IPS-15b (cell line): ENCODE measurements around the gene CRAMP1.

ENCODE experiments used
- H3K27me3 ChIP-seq: one replicate; pipeline ENCODE4 v1.6.1; 2013; ENCODE audit warnings: low read length; ENCODE audit not compliant: control insufficient read depth, insufficient read depth
- H3K36me3 ChIP-seq: one replicate; pipeline ENCODE4 v1.6.1; 2013; ENCODE audit warnings: low read length; ENCODE audit not compliant: control insufficient read depth, insufficient read depth
- H3K4me1 ChIP-seq: one replicate; pipeline ENCODE4 v1.6.1; 2013; ENCODE audit warnings: mild to moderate bottlenecking, low read length; ENCODE audit not compliant: control insufficient read depth, insufficient read depth
- H3K4me3 ChIP-seq: one replicate; pipeline ENCODE4 v1.5.1; 2013; ENCODE audit warnings: low read depth, low read length
- H3K9ac ChIP-seq: one replicate; pipeline ENCODE4 v1.6.1; 2013; ENCODE audit warnings: low read depth, mild to moderate bottlenecking, low read length
- H3K9me3 ChIP-seq: one replicate; pipeline ENCODE4 v1.6.1; 2013; ENCODE audit warnings: mild to moderate bottlenecking, low read length; ENCODE audit not compliant: control insufficient read depth, insufficient read depth

Gene CRAMP1

DNA sequence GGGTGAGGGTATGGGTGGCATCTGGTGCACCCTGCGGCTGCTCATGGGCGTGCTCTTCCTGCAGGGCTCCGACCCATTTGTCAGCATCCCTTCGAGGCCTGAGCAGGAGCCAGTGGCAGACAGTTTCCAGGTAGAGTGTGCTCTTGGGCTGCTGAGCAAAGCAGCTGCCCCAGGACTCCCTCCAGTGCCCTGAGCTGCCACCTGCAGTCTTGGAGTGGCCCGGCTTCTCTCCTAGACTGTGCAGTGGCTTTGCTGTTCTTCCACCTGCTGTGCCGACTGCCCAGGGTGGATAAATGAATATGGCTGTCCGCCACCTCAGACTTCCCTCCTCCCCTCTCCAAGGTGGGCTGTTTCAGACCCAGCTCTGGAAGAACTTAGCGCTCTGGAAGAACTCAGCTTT lies 55.1 kb downstream of the CRAMP1 start:
- Histone ChIP-seq H3K27me3 (no peaks in the 10 kb centered on the region), H3K9me3 (no peaks in the 10 kb centered on the region), H3K4me3 (no peak overlapping the region), H3K36me3 (peaks cover 66% of the 10 kb centered on the region), H3K4me1 (no peaks in the 10 kb centered on the region), H3K9ac (no peak overlapping the region)

DNA sequence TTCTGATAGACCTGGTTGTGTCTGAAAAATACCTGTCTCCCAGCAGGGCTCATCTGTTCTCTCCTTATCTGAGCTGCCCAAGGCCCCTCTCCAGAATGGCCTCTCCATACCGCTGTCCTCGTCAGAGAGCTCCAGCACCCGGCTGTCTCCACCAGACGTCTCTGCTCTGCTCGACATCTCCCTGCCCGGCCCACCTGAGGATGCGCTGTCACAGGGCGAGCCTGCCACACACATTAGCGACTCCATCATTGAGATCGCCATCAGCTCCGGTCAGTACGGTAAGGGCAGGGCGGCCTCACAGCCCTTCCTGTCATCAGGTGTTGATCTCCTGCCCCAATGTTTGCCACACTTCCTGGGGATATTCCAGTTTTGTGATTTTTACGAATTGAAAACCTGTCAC lies 55.8 kb downstream of the CRAMP1 start:
- no peak overlapping the region for H3K4me3 ChIP-seq
- H3K9ac ChIP-seq, result no peak overlapping the region
- no peaks in the 10 kb centered on the region for H3K4me1 ChIP-seq
- H3K27me3 ChIP-seq, result no peaks in the 10 kb centered on the region
- peaks cover 68% of the 10 kb centered on the region for H3K36me3 ChIP-seq
- H3K9me3 ChIP-seq, result no peaks in the 10 kb centered on the region

DNA sequence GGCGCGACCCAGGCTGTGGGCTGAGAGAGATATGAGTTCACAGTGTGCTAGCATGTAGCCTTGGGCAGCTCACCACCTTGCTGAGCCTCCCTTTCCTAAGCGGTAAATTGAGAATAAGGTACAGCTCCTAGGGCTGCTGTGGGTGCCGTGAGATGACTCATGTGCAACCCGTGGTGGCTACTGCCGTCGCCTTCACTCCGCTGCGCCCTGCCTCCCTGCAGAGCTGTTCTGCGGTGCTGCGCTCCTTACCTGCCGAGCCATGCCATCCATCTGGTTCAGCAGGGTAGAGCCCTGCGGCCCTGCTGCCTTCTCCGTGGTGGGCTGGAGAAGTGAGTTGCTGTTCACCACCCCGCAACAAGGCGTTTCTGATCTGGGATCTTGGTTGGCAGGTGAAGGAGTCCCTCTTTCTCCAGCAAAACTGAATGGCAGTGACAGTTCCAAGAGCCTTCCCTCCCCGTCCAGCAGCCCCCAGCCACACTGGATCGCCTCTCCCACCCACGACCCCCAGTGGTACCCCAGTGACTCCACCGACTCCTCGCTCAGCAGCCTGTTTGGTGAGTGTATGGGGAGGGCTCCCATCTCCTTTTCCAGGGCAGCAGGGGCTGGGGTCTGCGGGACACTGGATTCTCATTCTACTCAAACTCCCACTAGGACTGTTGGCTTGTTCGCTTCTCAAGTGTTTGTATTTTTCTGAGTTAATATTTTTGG lies 56.6 kb downstream of the CRAMP1 start:
- no peaks in the 10 kb centered on the region for H3K27me3 ChIP-seq
- H3K4me1 ChIP-seq, result no peaks in the 10 kb centered on the region
- no peak overlapping the region for H3K9ac ChIP-seq
- H3K36me3 ChIP-seq, result peaks cover 77% of the 10 kb centered on the region
- H3K4me3 ChIP-seq, result no peak overlapping the region
- H3K9me3 ChIP-seq, result no peaks in the 10 kb centered on the region

DNA sequence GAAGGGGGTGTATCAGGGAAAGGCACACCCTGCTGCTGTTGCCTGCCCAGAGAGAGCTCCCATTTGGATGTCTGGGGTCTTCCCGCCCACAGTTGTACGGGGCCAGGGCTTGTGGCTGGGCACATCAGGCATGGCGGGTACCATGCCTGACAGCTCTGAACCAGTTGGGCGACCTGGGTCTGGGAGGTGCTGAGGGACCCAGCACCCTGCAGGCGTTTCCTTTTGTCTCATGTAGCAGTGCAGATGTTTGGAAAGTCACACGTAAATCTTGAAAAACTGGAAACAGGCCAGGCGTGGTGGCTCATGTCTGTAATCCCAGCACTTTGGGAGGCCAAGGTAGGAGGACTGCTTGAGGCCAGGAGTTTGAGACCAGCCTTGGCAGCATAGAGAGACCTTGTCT lies 57.5 kb downstream of the CRAMP1 start:
- H3K36me3 ChIP-seq, result peaks cover 86% of the 10 kb centered on the region
- H3K4me1 ChIP-seq, result no peaks in the 10 kb centered on the region
- H3K27me3 ChIP-seq, result no peaks in the 10 kb centered on the region

DNA sequence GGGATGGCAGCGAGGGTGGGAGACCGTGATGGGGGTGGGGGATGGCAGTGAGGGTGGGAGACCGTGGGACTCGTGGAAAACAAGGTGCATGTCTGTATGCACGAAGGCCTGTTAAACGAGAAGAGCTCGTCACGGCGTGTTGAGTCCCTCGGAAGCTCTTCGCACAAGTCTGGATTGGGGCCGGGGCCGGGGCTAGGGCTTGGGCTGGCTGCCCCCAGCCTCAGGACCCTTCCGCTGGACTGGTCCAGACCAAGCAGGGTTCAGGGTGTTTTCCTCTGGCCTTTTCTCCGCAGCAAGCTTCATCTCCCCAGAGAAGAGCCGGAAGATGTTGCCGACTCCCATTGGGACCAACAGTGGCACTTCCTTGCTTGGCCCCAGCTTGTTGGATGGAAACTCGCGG lies 58.2 kb downstream of the CRAMP1 start:
- Histone ChIP-seq H3K9me3 (no peaks in the 10 kb centered on the region), H3K36me3 (peaks cover 86% of the 10 kb centered on the region), H3K27me3 (no peaks in the 10 kb centered on the region), H3K9ac (no peak overlapping the region), H3K4me3 (no peak overlapping the region), H3K4me1 (no peaks in the 10 kb centered on the region)

More for the DNA sequence above, 57.5 kb downstream of the CRAMP1 start:
- H3K9me3 ChIP-seq, result no peaks in the 10 kb centered on the region
- H3K9ac ChIP-seq, result no peak overlapping the region
- H3K4me3 ChIP-seq, result no peak overlapping the region

DNA sequence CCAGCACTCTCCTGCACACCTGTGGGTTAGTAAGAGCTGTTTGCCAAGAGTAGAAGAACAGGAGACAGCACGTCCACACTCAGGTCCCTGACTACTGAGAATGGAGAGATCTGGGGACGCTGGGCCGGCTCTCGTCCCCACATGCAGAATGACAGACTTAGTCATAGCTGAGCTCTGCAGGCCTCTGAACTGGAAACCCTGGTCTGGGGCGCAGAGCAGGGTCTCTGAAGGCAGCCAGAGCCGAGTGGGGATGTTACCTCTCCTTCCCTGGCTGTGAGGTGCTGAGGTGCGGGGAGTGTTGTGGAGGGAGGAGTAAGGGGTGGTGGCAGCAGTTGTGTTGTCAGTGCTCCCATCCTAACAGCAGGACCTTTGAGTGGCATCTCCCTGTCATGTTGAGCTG lies 58.7 kb downstream of the CRAMP1 start:
- peaks cover 86% of the 10 kb centered on the region for H3K36me3 ChIP-seq

DNA sequence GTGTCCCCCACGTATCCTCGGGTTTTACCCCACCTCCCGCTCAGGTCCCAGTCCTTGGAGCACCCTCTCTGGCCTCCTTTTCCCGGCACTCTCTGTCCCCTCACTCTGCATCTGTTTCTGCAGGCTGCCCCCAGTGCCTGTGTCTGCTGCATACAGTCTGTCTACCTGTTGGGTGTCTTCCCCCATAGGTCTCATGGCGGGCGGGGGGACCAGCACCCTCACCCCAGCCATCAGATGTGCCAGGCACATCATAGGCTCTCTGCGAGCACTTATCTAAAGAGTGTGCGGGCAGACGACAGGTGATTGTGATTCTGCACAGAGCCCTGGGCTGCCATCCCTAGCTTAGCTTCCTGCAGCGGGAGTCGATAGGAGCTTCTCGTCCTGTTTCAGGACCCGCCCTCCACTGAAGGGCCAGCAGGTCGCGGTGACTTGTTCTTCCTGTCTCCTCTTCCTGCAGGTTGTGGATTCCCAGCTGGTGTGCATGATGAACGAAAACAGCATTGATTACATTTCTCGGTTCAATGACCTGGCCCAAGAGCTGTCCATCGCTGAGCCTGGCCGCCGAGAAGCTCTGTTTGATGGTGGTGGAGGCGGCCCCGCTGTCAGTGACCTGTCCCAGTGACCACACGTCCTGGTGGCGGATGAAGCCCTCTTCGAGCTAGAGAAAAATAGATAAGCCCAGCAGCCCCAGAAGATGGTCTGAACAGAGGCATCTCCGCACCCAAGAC lies 61.4 kb downstream of the CRAMP1 start:
- Histone ChIP-seq H3K9ac (no peak overlapping the region), H3K27me3 (no peaks in the 10 kb centered on the region), H3K4me1 (no peaks in the 10 kb centered on the region), H3K9me3 (no peaks in the 10 kb centered on the region), H3K36me3 (peaks cover 66% of the 10 kb centered on the region), H3K4me3 (no peak overlapping the region)

More for the DNA sequence above, 58.7 kb downstream of the CRAMP1 start:
- Histone ChIP-seq H3K9ac (no peak overlapping the region), H3K4me1 (no peaks in the 10 kb centered on the region), H3K4me3 (no peak overlapping the region), H3K9me3 (no peaks in the 10 kb centered on the region), H3K27me3 (no peaks in the 10 kb centered on the region)

DNA sequence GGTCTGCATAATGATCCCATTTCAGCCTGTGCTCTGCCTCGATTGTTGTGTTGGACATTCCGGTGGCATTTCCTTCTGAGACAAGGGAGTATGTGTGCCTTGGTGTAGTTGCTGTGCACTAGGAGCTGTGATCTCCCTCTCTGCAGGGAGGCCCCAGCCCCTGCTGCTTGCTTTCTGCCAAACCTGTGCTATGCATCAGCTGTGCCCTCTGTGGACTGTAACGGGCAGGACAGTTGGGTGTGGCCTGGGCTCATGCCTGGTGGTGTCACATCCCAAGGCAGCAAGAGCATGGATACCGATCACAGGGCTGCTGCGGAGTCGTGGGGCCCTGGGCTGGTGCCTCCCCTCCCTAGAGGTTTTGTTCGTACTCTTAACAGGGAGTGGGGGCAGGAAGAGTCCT lies 62.1 kb downstream of the CRAMP1 start:
- Histone ChIP-seq H3K9ac (no peak overlapping the region), H3K4me3 (no peak overlapping the region), H3K9me3 (no peaks in the 10 kb centered on the region), H3K27me3 (no peaks in the 10 kb centered on the region), H3K4me1 (no peaks in the 10 kb centered on the region), H3K36me3 (peaks cover 61% of the 10 kb centered on the region)

DNA sequence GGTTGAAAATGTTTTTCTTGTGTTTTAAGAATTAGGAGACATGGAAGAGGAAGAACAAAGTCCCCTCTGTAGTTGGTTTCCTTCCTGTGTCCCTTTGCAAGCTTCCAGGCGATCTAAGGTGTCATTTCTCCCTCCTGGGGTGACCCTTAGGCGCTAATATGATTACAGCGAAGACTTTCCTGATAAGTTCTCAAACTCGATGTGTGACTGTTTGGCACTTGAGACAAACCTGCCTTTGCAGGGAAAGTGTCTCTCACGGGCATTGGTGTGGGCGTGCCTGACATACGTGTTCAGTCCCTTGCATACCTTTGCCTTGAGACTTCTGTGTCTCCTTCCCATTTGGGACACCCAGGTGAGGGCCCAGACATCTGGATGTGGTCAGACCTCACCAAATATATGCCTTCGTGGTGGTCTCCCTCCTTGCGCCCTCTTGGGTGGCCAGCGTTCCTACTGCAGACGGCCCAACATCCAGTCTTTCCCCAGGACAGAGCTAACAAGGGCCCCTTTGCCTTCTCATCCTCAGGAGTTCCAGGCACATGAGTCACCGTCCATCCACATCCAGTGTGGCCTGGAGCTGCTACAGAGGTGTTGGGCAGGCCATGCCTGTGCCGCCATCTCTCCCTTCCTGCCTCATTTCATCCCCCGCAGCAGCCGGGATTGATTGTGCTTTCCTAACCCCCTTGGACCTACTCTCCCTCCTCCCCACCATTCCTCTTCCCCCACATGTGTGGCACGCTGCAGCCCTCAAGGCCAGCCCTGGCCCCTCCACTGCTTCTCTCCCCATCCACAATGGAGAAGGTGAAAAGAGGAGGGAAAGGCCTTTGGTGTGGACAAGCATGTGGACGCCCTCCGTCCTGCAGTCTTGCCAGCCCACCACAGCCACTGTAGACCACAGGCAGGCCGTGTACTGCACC lies 62.8 kb downstream of the CRAMP1 start:
- no peak overlapping the region for H3K9ac ChIP-seq
- no peaks in the 10 kb centered on the region for H3K27me3 ChIP-seq
- peaks cover 1% of the 10 kb centered on the region for H3K4me1 ChIP-seq
- H3K4me3 ChIP-seq, result no peak overlapping the region
- peaks cover 56% of the 10 kb centered on the region for H3K36me3 ChIP-seq
- no peaks in the 10 kb centered on the region for H3K9me3 ChIP-seq

DNA sequence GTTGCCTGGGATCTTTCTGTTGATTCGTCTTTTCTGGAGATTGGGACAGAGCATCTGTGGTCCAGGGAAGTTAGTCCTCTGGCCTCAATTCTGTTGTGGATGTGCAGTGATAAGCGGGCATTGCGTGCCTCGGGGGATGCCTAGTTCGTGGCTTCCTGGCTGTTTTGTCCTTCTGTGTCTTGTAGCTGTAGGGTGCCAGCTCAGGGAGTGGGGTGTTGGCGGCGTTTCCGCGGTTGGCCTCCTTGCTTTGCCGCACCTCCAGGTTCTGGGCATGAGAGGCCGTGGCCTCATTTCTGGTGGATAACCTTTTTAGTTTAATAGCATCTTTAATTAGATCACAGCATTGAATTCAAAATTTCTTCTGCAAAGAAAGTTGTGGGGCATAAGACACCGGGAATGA lies 64.5 kb downstream of the CRAMP1 start:
- Histone ChIP-seq H3K4me1 (peaks cover 8% of the 10 kb centered on the region), H3K4me3 (no peak overlapping the region), H3K36me3 (peaks cover 45% of the 10 kb centered on the region)

DNA sequence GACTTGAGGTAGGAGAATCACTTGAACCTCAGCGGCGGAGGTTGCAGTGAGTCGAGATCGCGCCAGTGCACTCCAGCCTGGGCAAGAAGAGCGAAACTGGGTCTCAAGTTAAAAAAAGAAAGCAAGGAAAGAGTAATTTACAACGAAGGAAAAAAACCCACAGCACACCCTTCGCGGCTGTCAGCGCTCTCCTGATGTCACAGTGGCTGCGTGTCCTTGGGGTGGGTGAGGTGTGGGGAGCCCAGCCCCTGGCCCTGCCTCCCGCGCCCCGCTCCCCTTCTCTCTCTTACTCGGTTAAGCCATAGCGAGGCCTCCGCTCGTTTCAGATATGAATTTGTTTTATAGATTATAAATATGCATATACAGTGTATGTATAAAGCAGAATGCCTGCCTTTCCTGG lies 65.2 kb downstream of the CRAMP1 start:
- Histone ChIP-seq H3K36me3 (peaks cover 38% of the 10 kb centered on the region), H3K27me3 (no peaks in the 10 kb centered on the region), H3K4me3 (peak overlapping the region; percentile 37), H3K9me3 (no peaks in the 10 kb centered on the region), H3K4me1 (peaks cover 8% of the 10 kb centered on the region), H3K9ac (no peak overlapping the region)

More for the DNA sequence above, 64.5 kb downstream of the CRAMP1 start:
- Histone ChIP-seq H3K27me3 (no peaks in the 10 kb centered on the region), H3K9ac (no peak overlapping the region), H3K9me3 (no peaks in the 10 kb centered on the region)
